HG02840 (cell line): ENCODE measurements around the gene SERPINI1.

Source experiments
- ATAC-seq: cut with Tn5 transposase; IDR thresholded peaks from one replicate; pipeline ENCODE4 v1.9.1; 2021; ENCODE audit warnings: mild to moderate bottlenecking, moderate library complexity, moderate number of reproducible peaks; ENCODE audit not compliant: unreplicated experiment, low FRiP score

SERPINI1 gene

GRCh38 chr3:167839460-167840134 is 104.1 kb downstream of the SERPINI1 start:
- no peak for ATAC-seq

GRCh38 chr3:167840247-167840646 is 104.7 kb downstream of the SERPINI1 start:
- ATAC-seq, result no peak

- ATAC-seq, result no peak
Observed at GRCh38 chr3:167843481-167843880, 108.0 kb downstream of the SERPINI1 start.

DNA sequence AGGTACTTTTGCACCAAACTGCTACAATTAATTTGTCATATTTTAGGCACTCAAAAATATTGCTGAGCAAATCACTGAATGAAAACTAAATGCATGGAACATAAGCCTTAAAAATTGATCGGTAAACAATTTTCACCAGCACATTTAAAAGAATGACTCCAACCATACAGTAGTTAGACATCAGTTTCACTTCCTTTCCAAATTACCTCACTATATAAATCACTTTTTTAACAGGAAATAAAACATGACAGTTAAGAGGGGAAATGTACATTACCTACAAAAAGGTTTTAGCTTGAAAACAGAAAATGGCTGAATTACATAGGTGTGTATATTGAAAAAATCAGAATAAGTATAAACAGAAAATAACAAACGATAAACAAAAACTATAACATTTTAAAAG is 108.4 kb downstream of the SERPINI1 start:
- no peak for ATAC-seq

GRCh38 chr3:167844528-167844927 is 109.0 kb downstream of the SERPINI1 start:
- ATAC-seq, result no peak

DNA sequence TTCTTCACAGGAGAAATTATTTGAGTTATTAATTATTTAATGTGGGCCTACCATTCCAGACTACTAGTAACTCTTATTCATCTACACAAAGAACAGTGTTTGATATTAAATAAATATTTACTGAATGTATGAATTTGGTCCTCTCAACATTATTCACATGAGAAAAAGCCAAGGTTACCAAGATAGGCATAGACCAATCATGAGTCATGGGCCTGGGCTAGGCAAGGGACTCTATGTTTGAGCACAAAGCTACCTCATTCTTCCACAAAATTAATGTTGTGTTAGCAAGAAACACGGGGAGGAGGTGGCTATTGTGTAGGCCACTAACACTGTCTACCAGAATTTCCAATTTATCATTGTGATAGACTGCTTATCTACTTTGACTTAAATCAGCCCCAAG is 115.7 kb downstream of the SERPINI1 start:
- no peak for ATAC-seq

- no peak for ATAC-seq
Observed at GRCh38 chr3:167851749-167852148, 116.2 kb downstream of the SERPINI1 start.

DNA sequence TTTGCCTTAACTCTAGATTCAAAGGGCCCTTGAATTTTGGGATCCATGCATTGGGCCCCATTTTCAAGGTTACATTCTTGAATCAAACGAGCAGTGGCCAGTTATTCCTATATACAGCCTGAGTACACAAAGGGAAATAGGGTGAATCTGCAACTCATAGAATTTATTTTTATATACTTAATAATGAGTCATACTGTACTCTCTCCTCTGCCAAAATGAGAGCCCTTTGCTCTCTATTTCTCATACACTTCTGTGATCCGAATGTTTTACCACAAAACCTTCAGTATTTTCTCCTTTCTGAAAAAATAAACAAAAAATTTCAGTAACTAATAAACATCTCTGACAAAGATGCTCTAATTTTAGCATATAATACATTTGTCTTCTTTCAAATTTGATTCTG is 116.7 kb downstream of the SERPINI1 start:
- no peak for ATAC-seq

DNA sequence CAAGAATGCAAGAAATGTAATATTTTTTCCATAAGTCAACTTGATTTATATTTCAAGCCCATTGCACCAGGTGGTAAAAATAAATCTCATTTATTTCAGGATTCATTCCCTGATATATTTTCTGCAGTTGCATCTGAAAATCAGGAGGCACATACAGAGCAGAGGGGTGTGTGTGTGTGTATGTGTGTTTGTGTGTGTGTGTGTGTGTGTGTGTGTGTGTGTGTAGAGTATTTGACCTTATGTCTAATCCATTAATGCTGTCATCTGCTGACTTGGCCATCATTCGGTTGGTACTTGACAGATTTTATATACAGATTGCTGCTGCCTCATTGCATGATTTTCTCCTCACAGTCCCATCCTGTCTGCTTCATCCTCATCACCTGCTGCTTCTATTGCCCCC is 118.5 kb downstream of the SERPINI1 start:
- no peak for ATAC-seq

DNA sequence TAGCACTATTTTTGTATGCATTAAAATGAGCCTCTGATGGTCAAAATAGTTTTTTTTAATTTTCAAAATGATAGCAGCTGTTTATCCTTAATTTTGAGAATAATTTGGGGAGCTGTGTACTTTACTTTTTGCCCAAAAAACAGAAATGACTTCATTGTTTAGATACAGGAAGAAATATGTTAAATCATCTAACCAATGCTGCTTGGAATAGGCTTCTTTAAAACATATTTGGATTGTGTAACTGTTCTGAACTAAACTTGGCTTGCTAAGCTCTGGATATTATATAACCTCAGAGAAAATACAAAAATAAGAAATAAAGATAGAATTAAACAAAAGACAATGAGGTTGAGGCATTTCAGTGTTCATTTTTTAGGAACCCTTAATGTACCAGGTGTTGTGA is 119.3 kb downstream of the SERPINI1 start:
- ATAC-seq, result no peak

- no peak for ATAC-seq
Observed at GRCh38 chr3:167855306-167855705, 119.8 kb downstream of the SERPINI1 start.

DNA sequence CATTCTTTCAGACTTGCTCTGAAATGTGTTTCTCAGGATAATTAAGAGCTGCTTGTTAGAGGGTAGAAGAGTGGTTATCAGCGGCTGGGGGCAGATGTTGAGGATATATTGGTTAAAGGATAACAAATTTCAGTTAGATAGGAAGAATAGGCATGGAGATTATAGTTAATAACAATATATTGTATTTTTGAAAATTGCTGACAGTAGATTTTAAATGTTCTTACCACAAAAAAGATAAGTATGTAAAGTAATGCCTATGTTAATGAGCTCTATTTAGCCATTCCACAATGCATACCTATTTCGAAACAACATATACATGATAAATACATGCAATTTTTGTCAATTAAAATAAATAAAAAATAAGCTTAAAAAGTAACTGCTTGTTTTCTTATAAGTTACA is 123.3 kb downstream of the SERPINI1 start:
- no peak for ATAC-seq

GRCh38 chr3:167859610-167860009 is 124.1 kb downstream of the SERPINI1 start:
- no peak for ATAC-seq

GRCh38 chr3:167861649-167862048 is 126.1 kb downstream of the SERPINI1 start:
- no peak for ATAC-seq

DNA sequence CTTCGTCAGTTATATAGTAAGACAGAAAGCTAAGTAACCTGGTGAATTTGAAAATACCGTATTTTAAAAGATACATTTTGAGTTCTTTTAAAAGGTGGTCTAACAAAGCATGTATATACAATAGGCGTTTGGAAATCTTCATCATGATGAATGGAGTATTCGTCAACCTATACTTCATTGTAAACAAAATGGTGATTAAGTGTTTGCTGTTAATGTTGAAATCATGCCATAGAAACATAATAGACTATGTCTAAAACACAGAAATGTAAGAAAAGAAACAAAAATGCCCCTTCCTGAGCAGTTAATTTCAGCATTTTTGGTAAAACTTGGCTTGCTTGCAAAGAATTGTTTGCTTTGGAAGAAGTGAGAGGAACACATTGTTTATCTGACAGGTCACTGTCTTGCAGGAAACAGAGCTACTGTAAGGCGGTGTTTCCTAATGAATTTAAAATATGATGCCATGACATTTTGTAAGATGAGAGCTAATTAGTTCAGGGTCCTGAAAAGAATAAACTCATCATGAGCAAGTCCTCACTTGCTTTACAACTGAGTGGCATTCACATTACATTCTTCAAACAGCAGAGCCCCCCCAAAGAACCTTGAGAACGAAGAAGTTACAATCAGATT is 126.7 kb downstream of the SERPINI1 start:
- no peak for ATAC-seq

GRCh38 chr3:167863811-167864551 is 128.5 kb downstream of the SERPINI1 start:
- ATAC-seq, result no peak

GRCh38 chr3:167864552-167864874 is 129.0 kb downstream of the SERPINI1 start:
- ATAC-seq, result no peak

DNA sequence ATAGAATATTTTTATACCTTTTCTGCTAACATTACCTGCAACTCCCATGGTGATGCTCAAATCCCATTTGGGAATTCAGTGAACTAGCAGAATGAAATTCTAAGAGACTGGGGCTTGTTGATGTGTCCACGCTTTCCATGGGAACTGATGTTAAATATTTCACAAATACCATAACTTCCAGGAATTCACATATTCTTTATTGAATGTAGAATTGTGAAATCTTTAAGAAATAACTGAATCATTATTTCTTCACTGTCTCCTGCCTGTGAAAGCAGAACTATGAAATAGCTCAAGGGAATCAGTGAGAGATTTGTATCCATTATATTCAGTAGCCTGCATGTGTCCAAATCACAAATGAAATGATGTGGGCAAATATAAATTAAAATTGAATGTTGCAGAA is 130.8 kb downstream of the SERPINI1 start:
- ATAC-seq, result no peak

DNA sequence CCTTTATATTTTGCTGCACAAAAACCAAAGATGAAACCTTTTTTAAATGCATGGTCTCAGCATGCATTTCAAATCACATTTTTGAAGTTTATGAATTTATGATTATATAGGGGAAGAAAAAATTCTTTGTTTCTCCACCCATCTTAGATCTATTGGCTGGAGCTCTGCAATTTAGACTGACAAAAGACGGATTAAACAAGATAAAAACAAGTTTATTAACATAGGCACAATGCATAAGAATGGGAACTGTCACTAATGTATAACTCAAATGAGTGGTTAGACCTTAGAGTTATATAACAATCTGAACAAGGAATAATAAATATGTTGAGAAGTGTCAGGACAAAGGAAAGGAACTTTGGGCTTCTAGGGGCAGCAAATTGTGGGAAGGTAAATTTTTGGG is 132.5 kb downstream of the SERPINI1 start:
- no peak for ATAC-seq

DNA sequence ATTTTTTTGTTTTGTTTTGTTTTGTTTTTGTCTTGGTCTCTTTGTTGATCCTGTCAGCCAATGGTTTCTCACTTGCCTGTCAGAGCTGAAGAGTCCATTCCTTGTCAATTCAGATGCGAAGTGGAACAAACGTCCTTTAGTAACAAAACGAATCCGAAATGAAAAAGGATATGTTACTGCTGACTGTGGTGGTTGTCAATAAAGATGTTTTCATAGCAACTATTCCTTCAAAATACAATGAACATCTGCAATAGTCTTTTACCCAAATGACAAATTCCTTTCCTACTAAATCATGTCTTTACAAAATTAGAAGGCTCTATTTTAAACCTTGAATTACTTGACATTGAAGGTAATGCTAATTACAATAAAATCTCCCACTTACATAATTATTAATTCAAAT is 134.7 kb downstream of the SERPINI1 start:
- ATAC-seq, result no peak

DNA sequence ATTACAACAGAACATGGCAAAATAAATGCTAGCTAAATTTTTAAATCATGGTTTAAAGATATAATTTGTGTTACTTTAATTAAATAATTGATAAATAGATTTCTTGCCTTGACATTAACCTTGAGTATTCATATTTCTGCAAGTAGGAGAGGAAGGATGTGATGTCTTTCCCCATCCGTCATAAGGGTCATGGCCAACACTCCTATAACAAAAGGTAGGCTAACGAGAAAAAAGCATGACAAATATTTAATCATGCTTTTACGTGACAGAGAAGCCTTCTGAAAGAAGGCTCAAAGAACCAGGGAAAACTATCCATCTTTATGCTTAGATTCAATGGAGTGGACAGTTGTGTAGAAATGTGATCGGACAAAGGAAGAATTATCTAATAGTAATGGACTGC is 135.2 kb downstream of the SERPINI1 start:
- ATAC-seq, result no peak

- ATAC-seq, result no peak
Observed at GRCh38 chr3:167872032-167872431, 136.5 kb downstream of the SERPINI1 start.
